Measurements from ENCODE around the gene ITGB3.

Gene ITGB3

GRCh38 chr17:47325176-47325575 lies 71.5 kb downstream of the ITGB3 start:
- 93 to 97% methylated on average over 1 of the region's 1 CpG for WGBS, 2 experiments
- Histone ChIP-seq H3K27ac (ENCODE audit: insufficient read depth, low read depth, low read length, poor library complexity, severe bottlenecking) (no peak overlapping the region), H3K36me3 (ENCODE audit: control insufficient read depth, insufficient read depth, low read length) (no peaks in the 10 kb centered on the region), H3K27me3 (ENCODE audit: control insufficient read depth, insufficient read depth, low read length, poor library complexity, severe bottlenecking) (peaks cover 12% of the 10 kb centered on the region), H3K9me3 (ENCODE audit: control insufficient read depth, low read length) (peaks cover 6% of the 10 kb centered on the region), H3K4me1 (ENCODE audit: control insufficient read depth, insufficient read depth, low read length) (no peaks in the 10 kb centered on the region), H3K4me3 (ENCODE audit: insufficient read depth, low read depth, low read length) (no peak overlapping the region)

DNA sequence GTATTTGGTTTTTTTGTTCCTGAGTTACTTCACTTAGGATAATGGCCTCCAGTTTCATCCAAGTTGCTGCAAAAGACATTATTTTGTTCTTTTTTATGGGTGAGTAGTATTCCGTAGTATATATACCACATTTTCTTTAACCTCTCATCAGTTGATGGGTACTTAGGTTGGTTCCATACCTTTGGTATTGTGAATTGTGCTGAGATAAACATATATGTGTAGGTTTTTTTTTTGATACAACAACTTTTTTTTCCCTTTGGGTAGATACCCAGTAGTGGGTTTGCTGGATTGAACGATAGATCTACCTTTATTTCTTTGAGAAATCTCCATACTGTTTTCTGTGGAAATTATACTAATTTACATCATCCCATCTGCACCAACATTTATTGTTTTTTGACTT lies 76.9 kb downstream of the ITGB3 start:
- Histone ChIP-seq H3K27ac (ENCODE audit: insufficient read depth, low read depth, low read length, poor library complexity, severe bottlenecking) (no peak overlapping the region), H3K4me3 (ENCODE audit: insufficient read depth, low read depth, low read length) (no peak overlapping the region), H3K4me1 (ENCODE audit: control insufficient read depth, insufficient read depth, low read length) (no peaks in the 10 kb centered on the region), H3K27me3 (ENCODE audit: control insufficient read depth, insufficient read depth, low read length, poor library complexity, severe bottlenecking) (no peaks in the 10 kb centered on the region), H3K9me3 (ENCODE audit: control insufficient read depth, low read length) (no peaks in the 10 kb centered on the region), H3K36me3 (ENCODE audit: control insufficient read depth, insufficient read depth, low read length) (no peaks in the 10 kb centered on the region)
- 100% methylated on average over 1 of the region's 2 CpGs; no CpG with 5 or more reads in 1 of the 2 experiments for WGBS, 2 experiments

GRCh38 chr17:47332287-47332686 lies 78.7 kb downstream of the ITGB3 start:
- Histone ChIP-seq H3K36me3 (ENCODE audit: control insufficient read depth, insufficient read depth, low read length) (no peaks in the 10 kb centered on the region), H3K27me3 (ENCODE audit: control insufficient read depth, insufficient read depth, low read length, poor library complexity, severe bottlenecking) (no peaks in the 10 kb centered on the region)

GRCh38 chr17:47335101-47335936 lies 81.7 kb downstream of the ITGB3 start:
- no peaks in the 10 kb centered on the region for H3K27me3 ChIP-seq (ENCODE audit: control insufficient read depth, insufficient read depth, low read length, poor library complexity, severe bottlenecking)
- no peaks in the 10 kb centered on the region for H3K4me1 ChIP-seq (ENCODE audit: control insufficient read depth, insufficient read depth, low read length)
- H3K27ac ChIP-seq (ENCODE audit: insufficient read depth, low read depth, low read length, poor library complexity, severe bottlenecking), result no peak overlapping the region
- no peaks in the 10 kb centered on the region for H3K36me3 ChIP-seq (ENCODE audit: control insufficient read depth, insufficient read depth, low read length)
- WGBS, 2 experiments, result 85 to 96% methylated on average over 2 to 3 of the region's 4 CpGs
- no peaks in the 10 kb centered on the region for H3K9me3 ChIP-seq (ENCODE audit: control insufficient read depth, low read length)
- no peak overlapping the region for H3K4me3 ChIP-seq (ENCODE audit: insufficient read depth, low read depth, low read length)

More at GRCh38 chr17:47332287-47332686, 78.7 kb downstream of the ITGB3 start:
- no peak overlapping the region for H3K4me3 ChIP-seq (ENCODE audit: insufficient read depth, low read depth, low read length)
- no peak overlapping the region for H3K27ac ChIP-seq (ENCODE audit: insufficient read depth, low read depth, low read length, poor library complexity, severe bottlenecking)
- H3K4me1 ChIP-seq (ENCODE audit: control insufficient read depth, insufficient read depth, low read length), result no peaks in the 10 kb centered on the region
- no peaks in the 10 kb centered on the region for H3K9me3 ChIP-seq (ENCODE audit: control insufficient read depth, low read length)

DNA sequence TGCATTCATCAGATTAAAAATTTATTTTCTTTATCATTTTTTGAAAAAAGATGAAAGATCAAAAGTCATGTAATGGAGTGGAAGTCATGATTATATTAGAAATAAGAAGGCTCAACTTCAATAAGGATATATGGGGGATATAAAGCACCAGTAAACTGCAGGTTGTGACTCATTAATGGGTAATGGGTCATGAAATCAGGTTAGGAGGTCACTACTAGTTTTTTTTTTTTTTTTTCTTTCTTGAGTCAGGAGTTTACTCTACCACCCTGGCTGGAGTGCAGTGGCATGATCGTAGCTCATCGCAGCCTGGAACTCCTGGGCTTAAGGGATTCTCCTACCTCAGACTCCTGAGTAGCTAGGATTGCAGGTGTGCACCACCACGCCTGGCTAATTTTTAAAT lies 84.4 kb downstream of the ITGB3 start:
- no peaks in the 10 kb centered on the region for H3K36me3 ChIP-seq (ENCODE audit: control insufficient read depth, insufficient read depth, low read length)
- H3K4me3 ChIP-seq (ENCODE audit: insufficient read depth, low read depth, low read length), result no peak overlapping the region
- H3K9me3 ChIP-seq (ENCODE audit: control insufficient read depth, low read length), result no peaks in the 10 kb centered on the region
- WGBS, 2 experiments, result 91 to 97% methylated on average over 3 of the region's 3 CpGs
- no peaks in the 10 kb centered on the region for H3K27me3 ChIP-seq (ENCODE audit: control insufficient read depth, insufficient read depth, low read length, poor library complexity, severe bottlenecking)
- no peak overlapping the region for H3K27ac ChIP-seq (ENCODE audit: insufficient read depth, low read depth, low read length, poor library complexity, severe bottlenecking)
- no peaks in the 10 kb centered on the region for H3K4me1 ChIP-seq (ENCODE audit: control insufficient read depth, insufficient read depth, low read length)

DNA sequence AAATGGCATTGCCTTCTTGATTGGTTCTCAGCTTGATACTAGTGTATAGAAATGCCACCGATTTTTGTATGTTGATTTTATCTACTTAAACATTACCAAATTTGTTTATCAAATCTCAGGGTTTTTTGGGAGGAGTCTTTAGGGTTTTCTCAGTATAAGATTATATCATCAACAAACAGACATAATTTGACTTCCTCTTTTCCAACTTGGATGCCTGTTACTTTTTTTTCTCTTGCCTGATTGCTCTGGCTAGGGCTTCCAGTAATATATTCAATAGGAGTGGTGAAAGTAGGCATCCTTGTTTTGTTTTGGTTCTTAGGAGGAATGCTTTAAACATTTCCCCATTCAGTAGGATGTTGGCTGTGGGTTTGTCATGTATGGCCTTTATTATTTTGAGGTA lies 99.2 kb downstream of the ITGB3 start:
- no peaks in the 10 kb centered on the region for H3K4me1 ChIP-seq (ENCODE audit: control insufficient read depth, insufficient read depth, low read length)
- WGBS, 2 experiments, result no CpG with 5 or more reads among the region's 1 CpG
- H3K9me3 ChIP-seq (ENCODE audit: control insufficient read depth, low read length), result no peaks in the 10 kb centered on the region
- H3K36me3 ChIP-seq (ENCODE audit: control insufficient read depth, insufficient read depth, low read length), result no peaks in the 10 kb centered on the region
- no peak overlapping the region for H3K27ac ChIP-seq (ENCODE audit: insufficient read depth, low read depth, low read length, poor library complexity, severe bottlenecking)
- no peak overlapping the region for H3K4me3 ChIP-seq (ENCODE audit: insufficient read depth, low read depth, low read length)
- no peaks in the 10 kb centered on the region for H3K27me3 ChIP-seq (ENCODE audit: control insufficient read depth, insufficient read depth, low read length, poor library complexity, severe bottlenecking)

DNA sequence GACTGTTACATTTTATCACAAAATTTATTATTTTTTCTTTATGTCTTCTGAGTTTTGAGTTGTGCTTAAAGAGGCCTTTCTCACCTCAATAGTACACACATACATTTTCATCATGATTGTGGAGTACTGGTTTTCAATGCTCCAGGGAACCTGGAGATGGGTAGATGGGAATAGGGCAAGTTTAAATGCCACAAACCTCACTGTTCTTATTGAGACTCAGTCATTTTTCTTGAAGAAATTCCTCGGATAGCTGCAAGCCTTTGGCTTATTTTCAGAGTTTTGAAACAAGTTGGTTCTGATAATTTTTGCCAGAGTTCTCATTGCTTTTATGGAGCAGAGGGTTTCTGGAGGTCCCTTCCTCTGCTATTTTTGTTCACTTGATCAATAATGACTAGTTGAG lies 105.0 kb downstream of the ITGB3 start:
- H3K9me3 ChIP-seq (ENCODE audit: control insufficient read depth, low read length), result no peaks in the 10 kb centered on the region
- 89 to 100% methylated on average over 1 of the region's 1 CpG for WGBS, 2 experiments
- no peaks in the 10 kb centered on the region for H3K27me3 ChIP-seq (ENCODE audit: control insufficient read depth, insufficient read depth, low read length, poor library complexity, severe bottlenecking)
- H3K36me3 ChIP-seq (ENCODE audit: control insufficient read depth, insufficient read depth, low read length), result no peaks in the 10 kb centered on the region
- no peak overlapping the region for H3K27ac ChIP-seq (ENCODE audit: insufficient read depth, low read depth, low read length, poor library complexity, severe bottlenecking)
- H3K4me1 ChIP-seq (ENCODE audit: control insufficient read depth, insufficient read depth, low read length), result no peaks in the 10 kb centered on the region
- no peak overlapping the region for H3K4me3 ChIP-seq (ENCODE audit: insufficient read depth, low read depth, low read length)

All from ectodermal cell (in vitro differentiated cells).